Measurements from ENCODE around the gene TRMT1. TPM values are rescaled to one million over a fixed set of nuclear protein-coding genes. Genes with fewer than 3 reads are reported as not detected.
A peak's percentile ranks its signal among the peaks of the same experiment; 100 is the strongest.

Gene TRMT1
- total and polyA plus RNA-seq, 2 donors (not counting 1 experiment from before 2014, with no cell fraction given) = 12.2 to 20.3 TPM

- no peak overlapping the region for H2AFZ ChIP-seq (ENCODE audit: low read length)
- H3K27me3 ChIP-seq (ENCODE audit: control insufficient read depth, insufficient read depth, low read length) = no peaks in the 10 kb centered on the region
- no peak overlapping the region for H3K4me2 ChIP-seq (ENCODE audit: extremely low read depth, insufficient read depth, low read length)
- H3K9ac ChIP-seq (ENCODE audit: insufficient read depth, low read length) = no peak overlapping the region
- no peak overlapping the region for H3K4me3 ChIP-seq (replicated peaks in 1 of 4; ENCODE audit: control extremely low read depth in 1 of 4, insufficient read depth in 1 of 4, low read depth in 3 of 4, low read length in 4 of 4)
- peaks cover 32% of the 10 kb centered on the region for H3K36me3 ChIP-seq (ENCODE audit: control insufficient read depth, insufficient read depth, low read length)
- H3K79me2 ChIP-seq (ENCODE audit: control insufficient read depth, insufficient read depth, low read length) = peaks cover 45% of the 10 kb centered on the region
- no peaks in the 10 kb centered on the region for H4K20me1 ChIP-seq (ENCODE audit: control insufficient read depth, extremely low read depth, insufficient read depth, low read length)
- H3K9me3 ChIP-seq (ENCODE audit: control insufficient read depth, insufficient read depth, low read depth, low read length) = no peaks in the 10 kb centered on the region
- H3K27ac ChIP-seq (ENCODE audit: insufficient read depth, low read length) = no peak overlapping the region
- DNase-seq (ENCODE audit: low read depth in 2 of 2) = no peak
- H3K4me1 ChIP-seq (ENCODE audit: control insufficient read depth, extremely low read depth, insufficient read depth, low read length) = no peaks in the 10 kb centered on the region
- TF ChIP-seq EZH2 (IDR thresholded peaks at IDR 0.05; ENCODE audit: low read length, missing control alignments) (no peak), CTCF (conservative IDR thresholded peaks at IDR 0.05 in 1 of 2, IDR thresholded peaks at IDR 0.05 in 1 of 2; ENCODE audit: low read depth in 1 of 2, low read length in 2 of 2) (no peak)
Measured at GRCh38 chr19:13134626-13135025, 18.1 kb upstream of the TRMT1 start.

DNA sequence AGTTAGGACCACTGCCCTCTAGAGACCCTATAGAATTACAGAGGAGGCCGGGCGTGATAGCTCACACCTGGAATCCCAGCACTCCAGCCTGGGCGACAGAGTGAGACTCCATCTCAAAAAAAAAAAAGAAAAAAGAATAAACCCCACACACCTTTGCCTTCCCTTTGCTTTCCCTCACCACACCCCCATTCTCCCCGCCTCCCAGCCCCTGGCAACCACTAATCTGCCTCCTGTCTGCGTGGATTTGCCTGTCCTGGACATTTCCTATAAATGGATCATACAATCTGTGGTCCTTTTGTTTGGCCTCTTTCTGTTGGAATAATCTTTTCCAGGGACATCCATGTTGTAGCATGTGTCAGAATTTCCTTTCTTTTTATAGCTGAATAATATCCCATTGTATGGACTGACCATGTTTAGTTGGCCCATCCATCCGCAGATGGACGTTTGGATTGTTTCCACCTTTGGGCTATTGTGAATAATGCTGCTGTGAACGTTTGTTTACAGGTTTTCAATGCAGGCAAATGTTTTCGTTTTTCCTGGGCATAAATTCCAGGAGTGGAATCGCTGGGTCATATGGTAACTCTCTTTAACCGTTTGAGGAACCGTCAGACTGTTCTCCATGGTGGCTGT lies 16.8 kb upstream of the TRMT1 start:
- Histone ChIP-seq H3K27me3 (ENCODE audit: control insufficient read depth, insufficient read depth, low read length) (no peaks in the 10 kb centered on the region), H3K36me3 (ENCODE audit: control insufficient read depth, insufficient read depth, low read length) (peaks cover 28% of the 10 kb centered on the region), H3K9me3 (ENCODE audit: control insufficient read depth, insufficient read depth, low read depth, low read length) (no peaks in the 10 kb centered on the region), H3K79me2 (ENCODE audit: control insufficient read depth, insufficient read depth, low read length) (peaks cover 58% of the 10 kb centered on the region), H3K27ac (ENCODE audit: insufficient read depth, low read length) (peak overlapping the region; percentile 6), H3K4me3 (replicated peaks in 1 of 4; ENCODE audit: control extremely low read depth in 1 of 4, insufficient read depth in 1 of 4, low read depth in 3 of 4, low read length in 4 of 4) (no peak overlapping the region), H3K9ac (ENCODE audit: insufficient read depth, low read length) (no peak overlapping the region), H2AFZ (ENCODE audit: low read length) (no peak overlapping the region), H3K4me2 (ENCODE audit: extremely low read depth, insufficient read depth, low read length) (no peak overlapping the region), H3K4me1 (ENCODE audit: control insufficient read depth, extremely low read depth, insufficient read depth, low read length) (no peaks in the 10 kb centered on the region), H4K20me1 (ENCODE audit: control insufficient read depth, extremely low read depth, insufficient read depth, low read length) (no peaks in the 10 kb centered on the region)
- TF ChIP-seq CTCF (conservative IDR thresholded peaks at IDR 0.05 in 1 of 2, IDR thresholded peaks at IDR 0.05 in 1 of 2; ENCODE audit: low read depth in 1 of 2, low read length in 2 of 2) (no peak), EZH2 (IDR thresholded peaks at IDR 0.05; ENCODE audit: low read length, missing control alignments) (no peak)
- DNase-seq (ENCODE audit: low read depth in 2 of 2) = no peak

- no peaks in the 10 kb centered on the region for H3K4me1 ChIP-seq (ENCODE audit: control insufficient read depth, extremely low read depth, insufficient read depth, low read length)
- no peaks in the 10 kb centered on the region for H4K20me1 ChIP-seq (ENCODE audit: control insufficient read depth, extremely low read depth, insufficient read depth, low read length)
- peaks cover 21% of the 10 kb centered on the region for H3K36me3 ChIP-seq (ENCODE audit: control insufficient read depth, insufficient read depth, low read length)
- DNase-seq (ENCODE audit: low read depth in 2 of 2) = peak; percentile 33 to 89
- H2AFZ ChIP-seq (ENCODE audit: low read length) = no peak overlapping the region
- H3K9ac ChIP-seq (ENCODE audit: insufficient read depth, low read length) = no peak overlapping the region
- H3K27ac ChIP-seq (ENCODE audit: insufficient read depth, low read length) = peak overlapping the region; percentile 1
- TF ChIP-seq CTCF (conservative IDR thresholded peaks at IDR 0.05 in 1 of 2, IDR thresholded peaks at IDR 0.05 in 1 of 2; ENCODE audit: low read depth in 1 of 2, low read length in 2 of 2) = no peak
- H3K9me3 ChIP-seq (ENCODE audit: control insufficient read depth, insufficient read depth, low read depth, low read length) = no peaks in the 10 kb centered on the region
- no peak overlapping the region for H3K4me3 ChIP-seq (replicated peaks in 1 of 4; ENCODE audit: control extremely low read depth in 1 of 4, insufficient read depth in 1 of 4, low read depth in 3 of 4, low read length in 4 of 4)
- H3K4me2 ChIP-seq (ENCODE audit: extremely low read depth, insufficient read depth, low read length) = no peak overlapping the region
- H3K79me2 ChIP-seq (ENCODE audit: control insufficient read depth, insufficient read depth, low read length) = peaks cover 65% of the 10 kb centered on the region
- no peaks in the 10 kb centered on the region for H3K27me3 ChIP-seq (ENCODE audit: control insufficient read depth, insufficient read depth, low read length)
Measured at GRCh38 chr19:13132471-13133180, 16.1 kb upstream of the TRMT1 start.

All from fibroblast of lung (primary cell).